ENCODE data around the gene CCDC91. TPM values are rescaled to one million over a fixed set of nuclear protein-coding genes. Genes with fewer than 3 reads are reported as not detected.
"Not testable (repeated sequence)": the region's sequence is repeated elsewhere in the genome, so short reads cannot be mapped to it uniquely, and the experiment has no call there.

The CCDC91 gene
- total RNA-seq, 1 experiment from 2014 or later = 15.7 TPM

- POLR2A ChIA-PET; H3K4me3 Mint-ChIP-seq; H3K27me3 Mint-ChIP-seq (ENCODE audit: low read depth); H3K4me1 Mint-ChIP-seq; H3K27ac Mint-ChIP-seq; DNase-seq (ENCODE audit: low spot score); ATAC-seq; CTCF ChIA-PET: not testable (repeated sequence)
- Mint-ChIP-seq H3K9me3 (peaks cover 25% of the 10 kb centered on the region), H3K36me3 (peaks cover 18% of the 10 kb centered on the region)
Measured at GRCh38 chr12:28329727-28330126, 139.5 kb downstream of the CCDC91 start.

DNA sequence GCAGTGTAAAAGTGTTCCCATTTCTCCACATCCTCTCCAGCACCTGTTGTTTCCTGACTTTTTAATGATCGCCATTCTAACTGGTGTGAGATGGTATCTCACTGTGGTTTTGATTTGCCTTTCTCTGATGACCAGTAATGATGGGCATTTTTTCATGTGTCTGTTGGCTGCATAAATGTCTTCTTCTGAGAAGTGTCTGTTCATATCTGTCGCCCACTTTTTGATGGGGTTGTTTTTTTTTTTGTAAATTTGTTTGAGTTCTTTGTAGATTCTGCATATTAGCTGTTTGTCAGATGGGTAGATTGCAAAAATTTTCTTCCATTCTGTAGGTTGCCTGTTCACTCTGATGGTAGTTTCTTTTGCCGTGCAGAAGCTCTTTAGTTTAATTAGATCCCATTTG, 140.0 kb downstream of the CCDC91 start:
- POLR2A ChIA-PET; H3K27me3 Mint-ChIP-seq (ENCODE audit: low read depth); H3K4me1 Mint-ChIP-seq; ATAC-seq; DNase-seq (ENCODE audit: low spot score); CTCF ChIA-PET; H3K4me3 Mint-ChIP-seq; H3K27ac Mint-ChIP-seq: not testable (repeated sequence)
- peaks cover 18% of the 10 kb centered on the region for H3K36me3 Mint-ChIP-seq
- H3K9me3 Mint-ChIP-seq = peaks cover 25% of the 10 kb centered on the region

- POLR2A ChIA-PET = no interaction called here
- no peak for ATAC-seq
- Mint-ChIP-seq H3K4me1 (peaks cover 6% of the 10 kb centered on the region), H3K4me3 (no peak overlapping the region), H3K9me3 (peaks cover 25% of the 10 kb centered on the region), H3K36me3 (peaks cover 18% of the 10 kb centered on the region), H3K27ac (no peak overlapping the region), H3K27me3 (ENCODE audit: low read depth) (no peaks in the 10 kb centered on the region)
- CTCF ChIA-PET = no interaction called here
- no peak for TF ChIP-seq TP53 (CRISPR knock-in tag; IDR thresholded peaks at IDR 0.05)
- no peak for TF ChIP-seq MYBL2 (CRISPR knock-in tag; IDR thresholded peaks at IDR 0.05)
- no peak for TF ChIP-seq PRRX2 (CRISPR knock-in tag; IDR thresholded peaks at IDR 0.05)
- TF ChIP-seq RORB (CRISPR knock-in tag; IDR thresholded peaks at IDR 0.05) = no peak
- no peak for TF ChIP-seq FOXK1 (CRISPR knock-in tag; IDR thresholded peaks at IDR 0.05)
- no peak for TF ChIP-seq TEAD4 (CRISPR knock-in tag; IDR thresholded peaks at IDR 0.05)
- no peak for TF ChIP-seq FOXJ3 (CRISPR knock-in tag; IDR thresholded peaks at IDR 0.05; ENCODE audit: borderline replicate concordance)
- no peak for TF ChIP-seq ATF1 (CRISPR knock-in tag; IDR thresholded peaks at IDR 0.05)
- TF ChIP-seq, protein P1, sequence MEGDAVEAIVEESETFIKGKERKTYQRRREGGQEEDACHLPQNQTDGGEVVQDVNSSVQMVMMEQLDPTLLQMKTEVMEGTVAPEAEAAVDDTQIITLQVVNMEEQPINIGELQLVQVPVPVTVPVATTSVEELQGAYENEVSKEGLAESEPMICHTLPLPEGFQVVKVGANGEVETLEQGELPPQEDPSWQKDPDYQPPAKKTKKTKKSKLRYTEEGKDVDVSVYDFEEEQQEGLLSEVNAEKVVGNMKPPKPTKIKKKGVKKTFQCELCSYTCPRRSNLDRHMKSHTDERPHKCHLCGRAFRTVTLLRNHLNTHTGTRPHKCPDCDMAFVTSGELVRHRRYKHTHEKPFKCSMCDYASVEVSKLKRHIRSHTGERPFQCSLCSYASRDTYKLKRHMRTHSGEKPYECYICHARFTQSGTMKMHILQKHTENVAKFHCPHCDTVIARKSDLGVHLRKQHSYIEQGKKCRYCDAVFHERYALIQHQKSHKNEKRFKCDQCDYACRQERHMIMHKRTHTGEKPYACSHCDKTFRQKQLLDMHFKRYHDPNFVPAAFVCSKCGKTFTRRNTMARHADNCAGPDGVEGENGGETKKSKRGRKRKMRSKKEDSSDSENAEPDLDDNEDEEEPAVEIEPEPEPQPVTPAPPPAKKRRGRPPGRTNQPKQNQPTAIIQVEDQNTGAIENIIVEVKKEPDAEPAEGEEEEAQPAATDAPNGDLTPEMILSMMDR (IDR thresholded peaks at IDR 0.05) = no peak
- TF ChIP-seq, protein P2, sequence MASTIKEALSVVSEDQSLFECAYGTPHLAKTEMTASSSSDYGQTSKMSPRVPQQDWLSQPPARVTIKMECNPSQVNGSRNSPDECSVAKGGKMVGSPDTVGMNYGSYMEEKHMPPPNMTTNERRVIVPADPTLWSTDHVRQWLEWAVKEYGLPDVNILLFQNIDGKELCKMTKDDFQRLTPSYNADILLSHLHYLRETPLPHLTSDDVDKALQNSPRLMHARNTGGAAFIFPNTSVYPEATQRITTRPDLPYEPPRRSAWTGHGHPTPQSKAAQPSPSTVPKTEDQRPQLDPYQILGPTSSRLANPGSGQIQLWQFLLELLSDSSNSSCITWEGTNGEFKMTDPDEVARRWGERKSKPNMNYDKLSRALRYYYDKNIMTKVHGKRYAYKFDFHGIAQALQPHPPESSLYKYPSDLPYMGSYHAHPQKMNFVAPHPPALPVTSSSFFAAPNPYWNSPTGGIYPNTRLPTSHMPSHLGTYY (CRISPR knock-in tag; IDR thresholded peaks at IDR 0.05) = no peak
- TF ChIP-seq, protein P3, sequence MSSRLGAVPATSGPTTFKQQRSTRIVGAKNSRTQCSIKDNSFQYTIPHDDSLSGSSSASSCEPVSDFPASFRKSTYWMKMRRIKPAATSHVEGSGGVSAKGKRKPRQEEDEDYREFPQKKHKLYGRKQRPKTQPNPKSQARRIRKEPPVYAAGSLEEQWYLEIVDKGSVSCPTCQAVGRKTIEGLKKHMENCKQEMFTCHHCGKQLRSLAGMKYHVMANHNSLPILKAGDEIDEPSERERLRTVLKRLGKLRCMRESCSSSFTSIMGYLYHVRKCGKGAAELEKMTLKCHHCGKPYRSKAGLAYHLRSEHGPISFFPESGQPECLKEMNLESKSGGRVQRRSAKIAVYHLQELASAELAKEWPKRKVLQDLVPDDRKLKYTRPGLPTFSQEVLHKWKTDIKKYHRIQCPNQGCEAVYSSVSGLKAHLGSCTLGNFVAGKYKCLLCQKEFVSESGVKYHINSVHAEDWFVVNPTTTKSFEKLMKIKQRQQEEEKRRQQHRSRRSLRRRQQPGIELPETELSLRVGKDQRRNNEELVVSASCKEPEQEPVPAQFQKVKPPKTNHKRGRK (CRISPR knock-in tag; IDR thresholded peaks at IDR 0.05; ENCODE audit: borderline replicate concordance) = no peak
- TF ChIP-seq, protein P4, sequence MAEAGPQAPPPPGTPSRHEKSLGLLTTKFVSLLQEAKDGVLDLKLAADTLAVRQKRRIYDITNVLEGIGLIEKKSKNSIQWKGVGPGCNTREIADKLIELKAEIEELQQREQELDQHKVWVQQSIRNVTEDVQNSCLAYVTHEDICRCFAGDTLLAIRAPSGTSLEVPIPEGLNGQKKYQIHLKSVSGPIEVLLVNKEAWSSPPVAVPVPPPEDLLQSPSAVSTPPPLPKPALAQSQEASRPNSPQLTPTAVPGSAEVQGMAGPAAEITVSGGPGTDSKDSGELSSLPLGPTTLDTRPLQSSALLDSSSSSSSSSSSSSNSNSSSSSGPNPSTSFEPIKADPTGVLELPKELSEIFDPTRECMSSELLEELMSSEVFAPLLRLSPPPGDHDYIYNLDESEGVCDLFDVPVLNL (CRISPR knock-in tag; IDR thresholded peaks at IDR 0.05; ENCODE audit: borderline replicate concordance, low read depth) = no peak
- no peak for TF ChIP-seq ZNF423 (CRISPR knock-in tag; IDR thresholded peaks at IDR 0.05)
- no peak for TF ChIP-seq GTF2I (CRISPR knock-in tag; conservative IDR thresholded peaks at IDR 0.05)
- TF ChIP-seq, protein P5, sequence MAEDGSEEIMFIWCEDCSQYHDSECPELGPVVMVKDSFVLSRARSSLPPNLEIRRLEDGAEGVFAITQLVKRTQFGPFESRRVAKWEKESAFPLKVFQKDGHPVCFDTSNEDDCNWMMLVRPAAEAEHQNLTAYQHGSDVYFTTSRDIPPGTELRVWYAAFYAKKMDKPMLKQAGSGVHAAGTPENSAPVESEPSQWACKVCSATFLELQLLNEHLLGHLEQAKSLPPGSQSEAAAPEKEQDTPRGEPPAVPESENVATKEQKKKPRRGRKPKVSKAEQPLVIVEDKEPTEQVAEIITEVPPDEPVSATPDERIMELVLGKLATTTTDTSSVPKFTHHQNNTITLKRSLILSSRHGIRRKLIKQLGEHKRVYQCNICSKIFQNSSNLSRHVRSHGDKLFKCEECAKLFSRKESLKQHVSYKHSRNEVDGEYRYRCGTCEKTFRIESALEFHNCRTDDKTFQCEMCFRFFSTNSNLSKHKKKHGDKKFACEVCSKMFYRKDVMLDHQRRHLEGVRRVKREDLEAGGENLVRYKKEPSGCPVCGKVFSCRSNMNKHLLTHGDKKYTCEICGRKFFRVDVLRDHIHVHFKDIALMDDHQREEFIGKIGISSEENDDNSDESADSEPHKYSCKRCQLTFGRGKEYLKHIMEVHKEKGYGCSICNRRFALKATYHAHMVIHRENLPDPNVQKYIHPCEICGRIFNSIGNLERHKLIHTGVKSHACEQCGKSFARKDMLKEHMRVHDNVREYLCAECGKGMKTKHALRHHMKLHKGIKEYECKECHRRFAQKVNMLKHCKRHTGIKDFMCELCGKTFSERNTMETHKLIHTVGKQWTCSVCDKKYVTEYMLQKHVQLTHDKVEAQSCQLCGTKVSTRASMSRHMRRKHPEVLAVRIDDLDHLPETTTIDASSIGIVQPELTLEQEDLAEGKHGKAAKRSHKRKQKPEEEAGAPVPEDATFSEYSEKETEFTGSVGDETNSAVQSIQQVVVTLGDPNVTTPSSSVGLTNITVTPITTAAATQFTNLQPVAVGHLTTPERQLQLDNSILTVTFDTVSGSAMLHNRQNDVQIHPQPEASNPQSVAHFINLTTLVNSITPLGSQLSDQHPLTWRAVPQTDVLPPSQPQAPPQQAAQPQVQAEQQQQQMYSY (CRISPR knock-in tag; IDR thresholded peaks at IDR 0.05) = no peak
- TF ChIP-seq, protein P6, sequence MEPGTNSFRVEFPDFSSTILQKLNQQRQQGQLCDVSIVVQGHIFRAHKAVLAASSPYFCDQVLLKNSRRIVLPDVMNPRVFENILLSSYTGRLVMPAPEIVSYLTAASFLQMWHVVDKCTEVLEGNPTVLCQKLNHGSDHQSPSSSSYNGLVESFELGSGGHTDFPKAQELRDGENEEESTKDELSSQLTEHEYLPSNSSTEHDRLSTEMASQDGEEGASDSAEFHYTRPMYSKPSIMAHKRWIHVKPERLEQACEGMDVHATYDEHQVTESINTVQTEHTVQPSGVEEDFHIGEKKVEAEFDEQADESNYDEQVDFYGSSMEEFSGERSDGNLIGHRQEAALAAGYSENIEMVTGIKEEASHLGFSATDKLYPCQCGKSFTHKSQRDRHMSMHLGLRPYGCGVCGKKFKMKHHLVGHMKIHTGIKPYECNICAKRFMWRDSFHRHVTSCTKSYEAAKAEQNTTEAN (CRISPR knock-in tag; IDR thresholded peaks at IDR 0.05) = no peak
- TF ChIP-seq KAT7 (CRISPR knock-in tag; IDR thresholded peaks at IDR 0.05; ENCODE audit: borderline replicate concordance) = no peak
- no peak for TF ChIP-seq CREB1 (CRISPR knock-in tag; IDR thresholded peaks at IDR 0.05)
- no peak for DNase-seq (ENCODE audit: low spot score)
Measured at GRCh38 chr12:28331130-28331529, 140.9 kb downstream of the CCDC91 start.
